Uterus (tissue), 2 donors: ENCODE results near the gene TBC1D3B.
"Not testable (repeated sequence)": the region's sequence is repeated elsewhere in the genome, so short reads cannot be mapped to it uniquely, and the experiment has no call there.

Experiments
- CTCF ChIP-seq, 4 experiments: fragments of 200-600 bp in 2 of 4; fragments of 450-650 bp in 2 of 4; sonication (generic) in 2 of 4; IDR thresholded peaks; one replicate each; pipeline ENCODE4 v1.5.1; 2016 to 2019; ENCODE audit warnings: antibody characterized with exemption in 4 of 4, mild to moderate bottlenecking in 2 of 4, moderate library complexity in 1 of 4
- POLR2A ChIP-seq, 2 donors: fragments of 450-650 bp; IDR thresholded peaks; one replicate each; pipeline ENCODE4 v1.6.1; 2016; ENCODE audit warnings: antibody characterized with exemption in 2 of 2, mild to moderate bottlenecking in 1 of 2, moderate library complexity in 1 of 2

GRCh38 chr17:36211484-36212271 lies 35.2 kb upstream of the TBC1D3B start:
- not testable (repeated sequence) for TF ChIP-seq CTCF, POLR2A (IDR thresholded peaks at IDR 0.05)
